ENCODE results near the gene KCNC3. TPM values are rescaled to one million over a fixed set of nuclear protein-coding genes. Genes with fewer than 3 reads are reported as not detected.

The KCNC3 gene
- total RNA-seq, 4 donors from 2014 or later: 0.27 to 0.64 (median 0.49) TPM

- Histone ChIP-seq H3K4me1 (peaks cover 0 to 11% (median 8%) of the 10 kb centered on the region in 4 donors), H3K27me3 (no peaks in the 10 kb centered on the region), H3K27ac (no peak overlapping the region), H3K36me3 (no peaks in the 10 kb centered on the region), H3K9me3 (no peaks in the 10 kb centered on the region), H3K4me3 (no peak overlapping the region)
- WGBS, 2 donors (ENCODE audit: low coverage in 1 of 2): 85 to 92% methylated on average over 5 to 7 of the region's 7 CpGs
- DNase-seq: no peak
- in situ Hi-C loops (cut with MboI; ENCODE audit: low pct_ligation_motif_present in 1 of 4, low pct_unique_long_range_greater_than_20kb in 1 of 4, low sequenced_read_pairs in 3 of 4): loop anchor here in 3 of 4 donors (10.0 to 25.0 kb wide), 3 partner anchors 63 to 103 kb away; no protein-coding TSS in a partner anchor
- intact Hi-C loops (cut with DNase I; ENCODE audit: low total_unique reads): no loop called here
- no peak for TF ChIP-seq CTCF (IDR thresholded peaks at IDR 0.05)
Observed at GRCh38 chr19:50362030-50362412, 32.8 kb upstream of the KCNC3 start.

- H3K9me3 ChIP-seq: no peaks in the 10 kb centered on the region
- H3K27ac ChIP-seq: no peak overlapping the region
- 80 to 86% methylated on average over 3 to 7 of the region's 7 CpGs for WGBS, 2 donors (ENCODE audit: low coverage in 1 of 2)
- H3K36me3 ChIP-seq: no peaks in the 10 kb centered on the region
- intact Hi-C loops (cut with DNase I; ENCODE audit: low total_unique reads) (no loop called here), in situ Hi-C loops (cut with MboI; ENCODE audit: low pct_ligation_motif_present in 1 of 4, low pct_unique_long_range_greater_than_20kb in 1 of 4, low sequenced_read_pairs in 3 of 4) (loop anchor here in 3 of 4 donors (10.0 to 25.0 kb wide), 3 partner anchors 63 to 103 kb away; no protein-coding TSS in a partner anchor)
- no peaks in the 10 kb centered on the region for H3K27me3 ChIP-seq
- peaks cover 0 to 11% (median 9%) of the 10 kb centered on the region in 4 donors for H3K4me1 ChIP-seq
- H3K4me3 ChIP-seq: no peak overlapping the region
- TF ChIP-seq POLR2AphosphoS5 (IDR thresholded peaks at IDR 0.05): no peak
- no peak for TF ChIP-seq POLR2A (IDR thresholded peaks at IDR 0.05)
- no peak for TF ChIP-seq EP300 (IDR thresholded peaks at IDR 0.05; ENCODE audit: low read depth)
- no peak for TF ChIP-seq CTCF (IDR thresholded peaks at IDR 0.05)
- DNase-seq: no peak
Observed at GRCh38 chr19:50361290-50362029, 32.3 kb upstream of the KCNC3 start.

- 91 to 100% methylated on average over 1 to 11 of the region's 11 CpGs for WGBS, 2 donors (ENCODE audit: low coverage in 1 of 2)
- DNase-seq: no peak
- in situ Hi-C loops (cut with MboI; ENCODE audit: low pct_ligation_motif_present in 1 of 4, low pct_unique_long_range_greater_than_20kb in 1 of 4, low sequenced_read_pairs in 3 of 4) (loop anchor here (10.0 to 25.0 kb wide), 2 partner anchors 103 to 425 kb away; no protein-coding TSS in a partner anchor), intact Hi-C loops (cut with DNase I; ENCODE audit: low total_unique reads) (no loop called here)
- Histone ChIP-seq H3K4me1 (peaks cover 0 to 11% (median 9%) of the 10 kb centered on the region in 4 donors), H3K9me3 (no peaks in the 10 kb centered on the region), H3K27me3 (no peaks in the 10 kb centered on the region), H3K36me3 (no peaks in the 10 kb centered on the region), H3K27ac (no peak overlapping the region), H3K4me3 (no peak overlapping the region)
- TF ChIP-seq EP300 (IDR thresholded peaks at IDR 0.05; ENCODE audit: low read depth): no peak
- TF ChIP-seq POLR2A (IDR thresholded peaks at IDR 0.05): no peak
Observed at GRCh38 chr19:50359328-50359818, 30.2 kb upstream of the KCNC3 start.

GRCh38 chr19:50358483-50359327 lies 29.5 kb upstream of the KCNC3 start:
- H3K27me3 ChIP-seq: no peaks in the 10 kb centered on the region
- in situ Hi-C loops (cut with MboI; ENCODE audit: low pct_ligation_motif_present in 1 of 4, low pct_unique_long_range_greater_than_20kb in 1 of 4, low sequenced_read_pairs in 3 of 4): loop anchor here (10.0 to 25.0 kb wide), 2 partner anchors 104 to 426 kb away; no protein-coding TSS in a partner anchor
- peak; percentile 64 for DNase-seq
- H3K4me3 ChIP-seq: peak overlapping the region; percentile 9 to 52 (median 24)
- TF ChIP-seq CTCF (IDR thresholded peaks at IDR 0.05) (no peak), POLR2A (IDR thresholded peaks at IDR 0.05) (peak; percentile 45), POLR2AphosphoS5 (IDR thresholded peaks at IDR 0.05) (peak; percentile 14 to 75 (median 67))
- H3K4me1 ChIP-seq: peaks cover 0 to 11% (median 9%) of the 10 kb centered on the region in 4 donors
- H3K27ac ChIP-seq: peak overlapping the region; percentile 79 to 84 (median 81)
- intact Hi-C loops (cut with DNase I; ENCODE audit: low total_unique reads): no loop called here
- WGBS, 2 donors (ENCODE audit: low coverage in 1 of 2): 40 to 62% methylated on average over 2 to 54 of the region's 54 CpGs
- H3K9me3 ChIP-seq: no peaks in the 10 kb centered on the region
- H3K36me3 ChIP-seq: no peaks in the 10 kb centered on the region

Measured in transverse colon (tissue), 4 donors.